Thyroid gland (tissue), 4 donors: ENCODE results near the gene FOXJ2.

ENCODE experiments used
- CTCF ChIP-seq, 6 experiments: fragments of 200-600 bp in 3 of 6; fragments of 450-650 bp in 3 of 6; sonication (generic) in 3 of 6; IDR thresholded peaks; one replicate each; pipeline ENCODE4 v1.5.1; 2016 to 2019; ENCODE audit warnings: antibody characterized with exemption in 6 of 6, mild to moderate bottlenecking in 2 of 6, inconsistent platforms in 1 of 6, moderate library complexity in 1 of 6
- POLR2A ChIP-seq, 2 donors: fragments of 450-650 bp; IDR thresholded peaks; one replicate each; pipeline ENCODE4 v1.6.1; 2017; ENCODE audit warnings: antibody characterized with exemption in 2 of 2, mild to moderate bottlenecking in 2 of 2, moderate library complexity in 1 of 2

DNA sequence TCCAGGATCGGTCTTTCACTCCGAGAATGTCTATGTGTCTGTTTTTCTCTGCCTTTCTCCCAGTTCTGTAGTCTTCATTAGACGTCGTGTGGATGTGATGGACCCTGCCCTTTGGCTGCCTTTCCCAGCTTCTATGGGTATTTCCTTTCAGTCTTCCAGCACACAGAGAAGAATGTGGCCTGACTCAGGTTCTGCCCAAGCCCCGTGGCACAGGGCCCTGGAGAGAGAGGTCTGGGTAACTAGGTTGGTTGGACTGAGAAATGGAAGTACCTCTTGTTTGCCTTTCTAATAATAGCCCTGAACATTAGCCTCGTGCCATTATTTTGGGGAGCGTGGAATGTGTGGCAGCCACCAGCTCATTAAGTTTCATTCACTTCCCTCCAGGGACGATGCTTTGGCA is 3.8 kb downstream of the FOXJ2 start:
- no peak for TF ChIP-seq CTCF (IDR thresholded peaks at IDR 0.05)
- no peak for TF ChIP-seq POLR2A (IDR thresholded peaks at IDR 0.05)
